HCT116 (cell line): Measurements from ENCODE around the gene CDC42BPB.

ENCODE experiments used
- CEBPB ChIP-seq: IDR thresholded peaks from 2 replicates; pipeline ENCODE4 v1.6.1; 2012; ENCODE audit warnings: low read depth
- EZH2 ChIP-seq: fragments of 200-600 bp; sonication (generic); IDR thresholded peaks from 2 replicates; pipeline ENCODE4 v1.6.1; 2017; ENCODE audit warnings: antibody characterized with exemption, mixed run types
- EZH2phosphoT487 ChIP-seq: fragments of 200-600 bp; IDR thresholded peaks from 2 replicates; pipeline ENCODE4 v1.6.1; 2018; ENCODE audit warnings: antibody characterized with exemption, borderline replicate concordance
- JUND ChIP-seq: IDR thresholded peaks from 2 replicates; pipeline ENCODE4 v1.6.1; 2012
- POLR2A ChIP-seq: IDR thresholded peaks from 2 replicates; pipeline ENCODE4 v1.7.0; 2011; ENCODE audit warnings: borderline replicate concordance; ENCODE audit not compliant: insufficient read depth, insufficient read length; ENCODE audit errors: extremely low read depth
- POLR2AphosphoS5 ChIP-seq: IDR thresholded peaks from 2 replicates; pipeline ENCODE4 v1.6.1; 2011; ENCODE audit warnings: mild to moderate bottlenecking, low read depth, low read length, moderate library complexity
- RAD21 ChIP-seq: IDR thresholded peaks from 2 replicates; pipeline ENCODE4 v1.6.1; 2012; ENCODE audit warnings: low read depth, mild to moderate bottlenecking
- ZFX ChIP-seq: fragments of 450-650 bp; IDR thresholded peaks from 2 replicates; pipeline ENCODE4 v1.6.1; 2017
- TF ChIP-seq, protein P1 (sequence below), 3 experiments: fragments of 200-600 bp in 1 of 3; sonication (generic) in 1 of 3; IDR thresholded peaks in 2 of 3; conservative IDR thresholded peaks in 1 of 3; 2 replicates each; pipeline ENCODE4 v1.5.1; 2012 to 2017; ENCODE audit warnings: low read depth in 2 of 3, low read length in 2 of 3, antibody characterized with exemption in 1 of 3, borderline replicate concordance in 1 of 3, control low read depth in 1 of 3, mild to moderate bottlenecking in 1 of 3, mixed read lengths in 1 of 3, mixed run types in 1 of 3, moderate library complexity in 1 of 3; ENCODE audit not compliant: insufficient read depth in 1 of 3
- TF ChIP-seq, protein P2 (sequence below): IDR thresholded peaks from 2 replicates; pipeline ENCODE4 v1.6.1; 2011; ENCODE audit warnings: mild to moderate bottlenecking, low read length, moderate library complexity; ENCODE audit not compliant: insufficient replicate concordance; ENCODE audit errors: extremely low read depth

DNA sequence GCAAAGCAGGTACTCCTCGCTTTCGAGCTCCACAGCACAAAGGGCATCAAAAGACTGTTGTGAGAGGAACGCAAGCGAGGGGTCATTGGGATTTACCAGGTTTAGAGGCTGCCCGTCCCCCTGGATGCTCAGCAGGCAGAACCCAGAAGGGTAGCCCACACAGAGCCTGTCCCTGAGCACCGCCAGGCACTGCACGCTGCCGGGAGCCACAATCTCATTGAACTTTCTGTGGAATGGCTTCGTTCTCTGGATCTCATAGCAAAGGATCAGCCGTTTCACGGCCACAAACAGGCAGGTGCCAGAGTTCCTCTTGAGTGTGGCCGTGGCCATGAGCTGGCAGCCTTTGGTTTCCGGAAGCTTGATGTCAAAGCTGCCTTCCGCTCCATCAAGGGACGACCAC lies 113.4 kb downstream of the CDC42BPB start:
- TF ChIP-seq EZH2 (no peak), JUND (no peak), EZH2phosphoT487 (no peak), POLR2A (no peak), POLR2AphosphoS5 (no peak), RAD21 (no peak), ZFX (no peak), CEBPB (no peak)
- TF ChIP-seq, protein P1, sequence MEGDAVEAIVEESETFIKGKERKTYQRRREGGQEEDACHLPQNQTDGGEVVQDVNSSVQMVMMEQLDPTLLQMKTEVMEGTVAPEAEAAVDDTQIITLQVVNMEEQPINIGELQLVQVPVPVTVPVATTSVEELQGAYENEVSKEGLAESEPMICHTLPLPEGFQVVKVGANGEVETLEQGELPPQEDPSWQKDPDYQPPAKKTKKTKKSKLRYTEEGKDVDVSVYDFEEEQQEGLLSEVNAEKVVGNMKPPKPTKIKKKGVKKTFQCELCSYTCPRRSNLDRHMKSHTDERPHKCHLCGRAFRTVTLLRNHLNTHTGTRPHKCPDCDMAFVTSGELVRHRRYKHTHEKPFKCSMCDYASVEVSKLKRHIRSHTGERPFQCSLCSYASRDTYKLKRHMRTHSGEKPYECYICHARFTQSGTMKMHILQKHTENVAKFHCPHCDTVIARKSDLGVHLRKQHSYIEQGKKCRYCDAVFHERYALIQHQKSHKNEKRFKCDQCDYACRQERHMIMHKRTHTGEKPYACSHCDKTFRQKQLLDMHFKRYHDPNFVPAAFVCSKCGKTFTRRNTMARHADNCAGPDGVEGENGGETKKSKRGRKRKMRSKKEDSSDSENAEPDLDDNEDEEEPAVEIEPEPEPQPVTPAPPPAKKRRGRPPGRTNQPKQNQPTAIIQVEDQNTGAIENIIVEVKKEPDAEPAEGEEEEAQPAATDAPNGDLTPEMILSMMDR (IDR thresholded peaks at IDR 0.05 in 2 of 3, conservative IDR thresholded peaks at IDR 0.05 in 1 of 3; ENCODE audit: borderline replicate concordance in 1 of 3, insufficient read depth in 1 of 3, low read depth in 2 of 3, low read length in 2 of 3), result no peak
- TF ChIP-seq, protein P2, sequence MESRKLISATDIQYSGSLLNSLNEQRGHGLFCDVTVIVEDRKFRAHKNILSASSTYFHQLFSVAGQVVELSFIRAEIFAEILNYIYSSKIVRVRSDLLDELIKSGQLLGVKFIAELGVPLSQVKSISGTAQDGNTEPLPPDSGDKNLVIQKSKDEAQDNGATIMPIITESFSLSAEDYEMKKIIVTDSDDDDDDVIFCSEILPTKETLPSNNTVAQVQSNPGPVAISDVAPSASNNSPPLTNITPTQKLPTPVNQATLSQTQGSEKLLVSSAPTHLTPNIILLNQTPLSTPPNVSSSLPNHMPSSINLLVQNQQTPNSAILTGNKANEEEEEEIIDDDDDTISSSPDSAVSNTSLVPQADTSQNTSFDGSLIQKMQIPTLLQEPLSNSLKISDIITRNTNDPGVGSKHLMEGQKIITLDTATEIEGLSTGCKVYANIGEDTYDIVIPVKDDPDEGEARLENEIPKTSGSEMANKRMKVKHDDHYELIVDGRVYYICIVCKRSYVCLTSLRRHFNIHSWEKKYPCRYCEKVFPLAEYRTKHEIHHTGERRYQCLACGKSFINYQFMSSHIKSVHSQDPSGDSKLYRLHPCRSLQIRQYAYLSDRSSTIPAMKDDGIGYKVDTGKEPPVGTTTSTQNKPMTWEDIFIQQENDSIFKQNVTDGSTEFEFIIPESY, result no peak
